HEK293 (cell line): Measurements from ENCODE around the gene CCDC141.

ENCODE experiments used
- CTCF ChIA-PET: fragments of 350-600 bp; formaldehyde crosslinking; extraction: SDS; loops from one replicate; lab custom pipeline; 2021; ENCODE audit warnings: antibody characterized with exemption; lab: Yijun Ruan, JAX
- POLR2A ChIA-PET: fragments of 300-600 bp; formaldehyde crosslinking; extraction: SDS; loops from one replicate; lab custom pipeline; 2020; ENCODE audit warnings: antibody characterized with exemption, inconsistent platforms; lab: Yijun Ruan, JAX
- H3K27ac ChIP-seq: fragments of 200-500 bp; sonication (Bioruptor generic); 2 replicates; pipeline ENCODE4 v1.5.1; 2014; ENCODE audit warnings: low read depth, low read length, control low read depth, inconsistent platforms; ENCODE audit errors: extremely low read depth
- H3K36me3 ChIP-seq, 2 experiments: fragments of 200-500 bp in 1 of 2; sonication (Bioruptor generic) in 1 of 2; 1 replicate in 1 of 2; 2 replicates in 1 of 2; pipeline ENCODE4 v1.5.1; 2014 to 2017; ENCODE audit warnings: inconsistent platforms in 2 of 2, low read length in 2 of 2; ENCODE audit not compliant: control insufficient read depth in 2 of 2, insufficient read depth in 1 of 2
- H3K4me1 ChIP-seq: fragments of 200-500 bp; sonication (Bioruptor generic); 2 replicates; pipeline ENCODE4 v1.5.1; 2014; ENCODE audit warnings: mild to moderate bottlenecking, low read length, inconsistent platforms; ENCODE audit not compliant: control insufficient read depth, insufficient read depth
- H3K4me3 ChIP-seq: 2 replicates; pipeline ENCODE4 v1.5.1; 2011; ENCODE audit warnings: low read depth, mild to moderate bottlenecking, control low read depth, low read length, moderate library complexity
- H3K9me3 ChIP-seq: fragments of 200-500 bp; sonication (Bioruptor generic); 2 replicates; pipeline ENCODE4 v1.5.1; 2014; ENCODE audit warnings: low read depth, low read length, inconsistent platforms; ENCODE audit not compliant: control insufficient read depth, insufficient read depth
- CTCF ChIP-seq: fragments of 450-650 bp; formaldehyde crosslinking; IDR thresholded peaks from 2 replicates; pipeline ENCODE4 v1.5.1; 2016; ENCODE audit warnings: missing biosample characterization, missing genetic modification characterization
- MYNN ChIP-seq: fragments of 450-650 bp; formaldehyde crosslinking; IDR thresholded peaks from 2 replicates; pipeline ENCODE4 v1.5.1; 2016; ENCODE audit warnings: missing biosample characterization, missing genetic modification characterization, borderline replicate concordance
- PRDM1 ChIP-seq: fragments of 450-650 bp; formaldehyde crosslinking; IDR thresholded peaks from 2 replicates; pipeline ENCODE4; 2016; ENCODE audit warnings: missing biosample characterization, missing genetic modification characterization
- REST ChIP-seq: fragments of 450-650 bp; formaldehyde crosslinking; IDR thresholded peaks from 2 replicates; pipeline ENCODE4 v1.5.1; 2016; ENCODE audit warnings: missing biosample characterization, missing genetic modification characterization
- SP2 ChIP-seq: fragments of 450-650 bp; formaldehyde crosslinking; IDR thresholded peaks from 2 replicates; pipeline ENCODE4 v1.5.1; 2016; ENCODE audit warnings: missing biosample characterization, missing genetic modification characterization
- ZBTB17 ChIP-seq: fragments of 450-650 bp; formaldehyde crosslinking; IDR thresholded peaks from 2 replicates; pipeline ENCODE4 v1.5.1; 2016; ENCODE audit warnings: missing biosample characterization, missing genetic modification characterization
- ZBTB26 ChIP-seq: fragments of 450-650 bp; formaldehyde crosslinking; optimal IDR thresholded peaks from 2 replicates; pipeline ENCODE3; 2016; ENCODE audit warnings: missing biosample characterization, mild to moderate bottlenecking, missing genetic modification characterization
- ZBTB48 ChIP-seq: fragments of 450-650 bp; formaldehyde crosslinking; IDR thresholded peaks from 2 replicates; pipeline ENCODE4 v1.5.1; 2016; ENCODE audit warnings: missing biosample characterization, missing genetic modification characterization
- ZBTB8A ChIP-seq: fragments of 450-650 bp; formaldehyde crosslinking; IDR thresholded peaks from 2 replicates; pipeline ENCODE4 v1.5.1; 2016; ENCODE audit warnings: missing biosample characterization, missing genetic modification characterization
- ZEB2 ChIP-seq: fragments of 450-650 bp; formaldehyde crosslinking; IDR thresholded peaks from 2 replicates; pipeline ENCODE4 v1.5.1; 2016; ENCODE audit warnings: missing biosample characterization, missing genetic modification characterization
- ZFHX2 ChIP-seq: fragments of 450-650 bp; formaldehyde crosslinking; conservative IDR thresholded peaks from 2 replicates; pipeline ENCODE4 v1.5.1; 2016; ENCODE audit warnings: missing biosample characterization, missing genetic modification characterization
- ZFP41 ChIP-seq: fragments of 450-650 bp; formaldehyde crosslinking; IDR thresholded peaks from 2 replicates; pipeline ENCODE4 v1.5.1; 2016; ENCODE audit warnings: missing biosample characterization, missing genetic modification characterization, borderline replicate concordance
- ZIC2 ChIP-seq: fragments of 450-650 bp; formaldehyde crosslinking; IDR thresholded peaks from 2 replicates; pipeline ENCODE4 v1.5.1; 2016; ENCODE audit warnings: missing biosample characterization, missing genetic modification characterization
- ZNF211 ChIP-seq: fragments of 450-650 bp; formaldehyde crosslinking; IDR thresholded peaks from 2 replicates; pipeline ENCODE4 v1.5.1; 2016; ENCODE audit warnings: low read depth, missing biosample characterization, missing genetic modification characterization
- ZNF292 ChIP-seq: fragments of 450-650 bp; formaldehyde crosslinking; IDR thresholded peaks from 2 replicates; pipeline ENCODE4 v1.5.1; 2016; ENCODE audit warnings: low read depth, missing biosample characterization, missing genetic modification characterization, borderline replicate concordance
- ZNF423 ChIP-seq: fragments of 450-650 bp; formaldehyde crosslinking; IDR thresholded peaks from 2 replicates; pipeline ENCODE4 v1.5.1; 2016; ENCODE audit warnings: missing biosample characterization, missing genetic modification characterization
- ZNF433 ChIP-seq: fragments of 450-650 bp; formaldehyde crosslinking; IDR thresholded peaks from 2 replicates; pipeline ENCODE4 v1.5.1; 2016; ENCODE audit warnings: missing biosample characterization, missing genetic modification characterization, low read depth
- ZNF510 ChIP-seq: fragments of 450-650 bp; formaldehyde crosslinking; IDR thresholded peaks from 2 replicates; pipeline ENCODE4 v1.5.1; 2018; ENCODE audit warnings: mild to moderate bottlenecking, missing genetic modification characterization, missing biosample characterization; ENCODE audit not compliant: insufficient replicate concordance
- ZNF596 ChIP-seq: fragments of 450-650 bp; IDR thresholded peaks from 2 replicates; pipeline ENCODE4 v1.5.0; 2018; ENCODE audit warnings: missing biosample characterization, mild to moderate bottlenecking, missing genetic modification characterization, moderate library complexity
- ZNF600 ChIP-seq: fragments of 450-650 bp; formaldehyde crosslinking; IDR thresholded peaks from 2 replicates; pipeline ENCODE4 v1.5.1; 2016; ENCODE audit warnings: missing biosample characterization, missing genetic modification characterization
- ZNF624 ChIP-seq: fragments of 450-650 bp; formaldehyde crosslinking; IDR thresholded peaks from 2 replicates; pipeline ENCODE4 v1.5.1; 2017; ENCODE audit warnings: missing biosample characterization, missing genetic modification characterization
- ZNF768 ChIP-seq: fragments of 450-650 bp; formaldehyde crosslinking; IDR thresholded peaks from 2 replicates; pipeline ENCODE4 v1.5.1; 2018; ENCODE audit warnings: missing biosample characterization, mild to moderate bottlenecking, missing genetic modification characterization
- ZSCAN23 ChIP-seq: fragments of 450-650 bp; formaldehyde crosslinking; IDR thresholded peaks from 2 replicates; pipeline ENCODE4 v1.5.1; 2016; ENCODE audit warnings: missing biosample characterization, missing genetic modification characterization

CCDC141 gene

GRCh38 chr2:178846458-178846802, 203.5 kb downstream of the CCDC141 start:
- Histone ChIP-seq H3K27ac (no peak overlapping the region), H3K36me3 (no peaks in the 10 kb centered on the region), H3K9me3 (no peaks in the 10 kb centered on the region), H3K4me1 (no peaks in the 10 kb centered on the region), H3K4me3 (no peak overlapping the region)
- POLR2A ChIA-PET: no interaction called here
- CTCF ChIA-PET: no interaction called here
- TF ChIP-seq ZNF600 (tag by site-specific recombination) (no peak), ZNF433 (no peak), ZNF768 (tag by site-specific recombination) (no peak), ZBTB17 (tag by site-specific recombination) (no peak), ZNF292 (tag by site-specific recombination) (no peak), ZNF510 (tag by site-specific recombination) (no peak)

- H3K36me3 ChIP-seq: no peaks in the 10 kb centered on the region
- TF ChIP-seq ZBTB8A (tag by site-specific recombination) (no peak), ZBTB48 (no peak), ZNF211 (tag by site-specific recombination) (no peak), ZEB2 (tag by site-specific recombination) (no peak), ZNF624 (tag by site-specific recombination) (no peak), ZNF423 (tag by site-specific recombination) (no peak), SP2 (tag by site-specific recombination) (no peak), PRDM1 (tag by site-specific recombination) (no peak), REST (tag by site-specific recombination) (no peak), ZFP41 (tag by site-specific recombination) (no peak), MYNN (tag by site-specific recombination) (no peak), ZNF600 (tag by site-specific recombination) (no peak), ZNF596 (tag by site-specific recombination) (no peak), ZBTB26 (tag by site-specific recombination) (no peak), ZSCAN23 (tag by site-specific recombination) (no peak), ZFHX2 (tag by site-specific recombination) (no peak), CTCF (tag by site-specific recombination) (no peak), ZIC2 (tag by site-specific recombination) (no peak)
- no peak overlapping the region for H3K4me3 ChIP-seq
- ChIA-PET CTCF (no interaction called here), POLR2A (no interaction called here)
- H3K9me3 ChIP-seq: no peaks in the 10 kb centered on the region
- no peaks in the 10 kb centered on the region for H3K4me1 ChIP-seq
- no peak overlapping the region for H3K27ac ChIP-seq
These were observed 204.1 kb downstream of the CCDC141 start for GRCh38 chr2:178845566-178846457.
